ENCODE measurements around the gene GDPD3. TPM values are rescaled to one million over a fixed set of nuclear protein-coding genes. Genes with fewer than 3 reads are reported as not detected.
A peak's percentile ranks its signal among the peaks of the same experiment; 100 is the strongest.

The GDPD3 gene
- total and polyA plus RNA-seq, 9 of the 15 experiments (the other 6 are each of a cell fraction or from before 2014, with no cell fraction given), result 0.47 to 3.9 (median 1.1) TPM

DNA sequence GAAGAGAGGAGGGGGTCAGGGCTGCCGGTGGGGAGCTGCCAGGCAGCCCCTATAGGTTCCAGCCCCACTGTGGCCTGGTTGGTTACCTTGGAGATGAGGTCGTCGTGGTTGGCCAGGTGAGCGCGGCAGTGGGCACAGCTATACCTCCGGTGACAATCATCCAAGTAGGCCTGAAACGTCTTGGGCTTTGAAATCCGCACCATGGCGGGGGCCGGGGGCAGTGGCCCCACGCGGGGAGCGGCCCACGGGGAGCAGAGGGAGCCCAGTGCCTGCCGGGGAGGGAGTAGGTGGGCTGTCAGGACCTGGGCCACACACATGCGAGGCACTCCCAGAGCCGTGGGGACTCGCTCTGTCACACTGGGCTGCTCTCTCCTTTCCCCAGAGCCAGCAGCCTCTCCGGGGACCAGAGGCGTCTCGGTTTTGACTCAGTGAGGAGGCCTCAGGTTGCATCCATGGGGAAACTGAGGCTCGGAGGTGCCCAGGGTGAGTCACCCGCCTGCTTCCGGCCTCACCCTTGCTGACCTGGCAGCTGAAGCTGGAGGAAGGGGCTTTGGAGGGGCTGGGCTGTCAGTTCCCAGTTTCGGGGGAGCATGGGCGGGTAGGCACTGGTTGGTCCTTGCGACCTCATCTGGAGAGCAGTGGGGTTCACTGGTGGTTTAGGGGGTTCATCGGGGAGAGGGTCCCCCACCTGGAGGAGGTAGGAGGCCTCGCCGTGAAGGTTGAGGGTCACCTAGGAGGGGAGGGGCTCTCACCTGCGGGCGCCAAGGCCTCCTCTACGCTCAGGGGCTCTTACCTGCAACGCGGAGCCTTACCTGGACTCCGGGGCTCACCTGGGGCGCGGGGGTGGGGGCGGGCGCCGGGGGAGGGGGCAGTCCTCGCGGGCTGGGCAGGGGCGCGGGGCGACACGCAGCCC, 17.9 kb downstream of the GDPD3 start (continued):
- TF ChIP-seq, protein P1, sequence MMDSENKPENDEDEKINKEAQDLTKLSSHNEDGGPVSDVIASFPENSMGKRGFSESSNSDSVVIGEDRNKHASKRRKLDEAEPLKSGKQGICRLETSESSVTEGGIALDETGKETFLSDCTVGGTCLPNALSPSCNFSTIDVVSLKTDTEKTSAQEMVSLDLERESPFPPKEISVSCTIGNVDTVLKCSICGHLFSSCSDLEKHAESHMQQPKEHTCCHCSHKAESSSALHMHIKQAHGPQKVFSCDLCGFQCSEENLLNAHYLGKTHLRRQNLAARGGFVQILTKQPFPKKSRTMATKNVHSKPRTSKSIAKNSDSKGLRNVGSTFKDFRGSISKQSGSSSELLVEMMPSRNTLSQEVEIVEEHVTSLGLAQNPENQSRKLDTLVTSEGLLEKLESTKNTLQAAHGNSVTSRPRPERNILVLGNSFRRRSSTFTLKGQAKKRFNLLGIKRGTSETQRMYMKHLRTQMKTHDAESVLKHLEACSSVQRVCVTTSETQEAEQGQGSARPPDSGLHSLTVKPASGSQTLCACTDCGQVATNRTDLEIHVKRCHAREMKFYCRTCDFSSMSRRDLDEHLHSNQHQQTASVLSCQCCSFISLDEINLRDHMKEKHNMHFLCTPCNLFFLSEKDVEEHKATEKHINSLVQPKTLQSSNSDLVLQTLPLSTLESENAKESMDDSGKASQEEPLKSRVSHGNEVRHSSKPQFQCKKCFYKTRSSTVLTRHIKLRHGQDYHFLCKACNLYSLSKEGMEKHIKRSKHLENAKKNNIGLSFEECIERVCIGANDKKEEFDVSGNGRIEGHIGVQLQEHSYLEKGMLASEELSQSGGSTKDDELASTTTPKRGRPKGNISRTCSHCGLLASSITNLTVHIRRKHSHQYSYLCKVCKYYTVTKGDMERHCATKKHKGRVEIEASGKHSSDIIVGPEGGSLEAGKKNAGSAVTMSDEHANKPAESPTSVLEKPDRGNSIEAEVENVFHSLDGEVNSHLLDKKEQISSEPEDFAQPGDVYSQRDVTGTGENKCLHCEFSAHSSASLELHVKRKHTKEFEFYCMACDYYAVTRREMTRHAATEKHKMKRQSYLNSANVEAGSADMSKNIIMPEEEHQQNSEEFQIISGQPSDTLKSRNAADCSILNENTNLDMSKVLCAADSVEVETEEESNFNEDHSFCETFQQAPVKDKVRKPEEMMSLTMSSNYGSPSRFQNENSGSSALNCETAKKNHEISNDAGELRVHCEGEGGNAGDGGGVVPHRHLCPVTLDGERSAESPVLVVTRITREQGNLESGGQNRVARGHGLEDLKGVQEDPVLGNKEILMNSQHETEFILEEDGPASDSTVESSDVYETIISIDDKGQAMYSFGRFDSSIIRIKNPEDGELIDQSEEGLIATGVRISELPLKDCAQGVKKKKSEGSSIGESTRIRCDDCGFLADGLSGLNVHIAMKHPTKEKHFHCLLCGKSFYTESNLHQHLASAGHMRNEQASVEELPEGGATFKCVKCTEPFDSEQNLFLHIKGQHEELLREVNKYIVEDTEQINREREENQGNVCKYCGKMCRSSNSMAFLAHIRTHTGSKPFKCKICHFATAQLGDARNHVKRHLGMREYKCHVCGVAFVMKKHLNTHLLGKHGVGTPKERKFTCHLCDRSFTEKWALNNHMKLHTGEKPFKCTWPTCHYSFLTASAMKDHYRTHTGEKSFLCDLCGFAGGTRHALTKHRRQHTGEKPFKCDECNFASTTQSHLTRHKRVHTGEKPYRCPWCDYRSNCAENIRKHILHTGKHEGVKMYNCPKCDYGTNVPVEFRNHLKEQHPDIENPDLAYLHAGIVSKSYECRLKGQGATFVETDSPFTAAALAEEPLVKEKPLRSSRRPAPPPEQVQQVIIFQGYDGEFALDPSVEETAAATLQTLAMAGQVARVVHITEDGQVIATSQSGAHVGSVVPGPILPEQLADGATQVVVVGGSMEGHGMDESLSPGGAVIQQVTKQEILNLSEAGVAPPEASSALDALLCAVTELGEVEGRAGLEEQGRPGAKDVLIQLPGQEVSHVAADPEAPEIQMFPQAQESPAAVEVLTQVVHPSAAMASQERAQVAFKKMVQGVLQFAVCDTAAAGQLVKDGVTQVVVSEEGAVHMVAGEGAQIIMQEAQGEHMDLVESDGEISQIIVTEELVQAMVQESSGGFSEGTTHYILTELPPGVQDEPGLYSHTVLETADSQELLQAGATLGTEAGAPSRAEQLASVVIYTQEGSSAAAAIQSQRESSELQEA (IDR thresholded peaks at IDR 0.05; ENCODE audit: low read depth), result no peak
- no peak for TF ChIP-seq ETV6 (IDR thresholded peaks at IDR 0.05; ENCODE audit: borderline replicate concordance in 1 of 2, low read depth in 2 of 2, low read length in 1 of 2)
- no peak for TF ChIP-seq ETV6 (CRISPR knock-in tag; IDR thresholded peaks at IDR 0.05; ENCODE audit: borderline replicate concordance)
- no peak for TF ChIP-seq SETDB1 (IDR thresholded peaks at IDR 0.05; ENCODE audit: low read length)
- TF ChIP-seq STAT5A (IDR thresholded peaks at IDR 0.05; ENCODE audit: borderline replicate concordance, low read length), result no peak
- TF ChIP-seq DMBX1 (CRISPR knock-in tag; IDR thresholded peaks at IDR 0.05; ENCODE audit: borderline replicate concordance), result no peak
- no peak for TF ChIP-seq PRMT5 (CRISPR knock-in tag; IDR thresholded peaks at IDR 0.05)
- no peak for TF ChIP-seq CC2D1A (IDR thresholded peaks at IDR 0.05)
- TF ChIP-seq, protein P2, sequence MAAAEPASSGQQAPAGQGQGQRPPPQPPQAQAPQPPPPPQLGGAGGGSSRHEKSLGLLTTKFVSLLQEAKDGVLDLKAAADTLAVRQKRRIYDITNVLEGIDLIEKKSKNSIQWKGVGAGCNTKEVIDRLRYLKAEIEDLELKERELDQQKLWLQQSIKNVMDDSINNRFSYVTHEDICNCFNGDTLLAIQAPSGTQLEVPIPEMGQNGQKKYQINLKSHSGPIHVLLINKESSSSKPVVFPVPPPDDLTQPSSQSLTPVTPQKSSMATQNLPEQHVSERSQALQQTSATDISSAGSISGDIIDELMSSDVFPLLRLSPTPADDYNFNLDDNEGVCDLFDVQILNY (CRISPR knock-in tag; IDR thresholded peaks at IDR 0.05), result no peak
- TF ChIP-seq CBX1 (IDR thresholded peaks at IDR 0.05; ENCODE audit: low read depth), result no peak
- TF ChIP-seq SREBF1 (IDR thresholded peaks at IDR 0.05; ENCODE audit: borderline replicate concordance, low read depth, low read length), result no peak
- TF ChIP-seq ZNF778 (CRISPR knock-in tag; IDR thresholded peaks at IDR 0.05), result no peak
- TF ChIP-seq RNF2 (IDR thresholded peaks at IDR 0.05), result no peak
- no peak for TF ChIP-seq HOXB6 (CRISPR knock-in tag; IDR thresholded peaks at IDR 0.05; ENCODE audit: borderline replicate concordance)
- no peak for TF ChIP-seq HMG20B (CRISPR knock-in tag; IDR thresholded peaks at IDR 0.05)
- TF ChIP-seq TAF1 (IDR thresholded peaks at IDR 0.05; ENCODE audit: control insufficient read depth, extremely low read depth, insufficient read depth, low read length, severe bottlenecking), result no peak
- TF ChIP-seq NR2C2 (CRISPR knock-in tag; IDR thresholded peaks at IDR 0.05), result no peak
- peak; percentile 56 for TF ChIP-seq NR2C2 (tag; IDR thresholded peaks at IDR 0.05)
- TF ChIP-seq THRAP3 (IDR thresholded peaks at IDR 0.05; ENCODE audit: borderline replicate concordance), result no peak
- TF ChIP-seq TCF7L2 (IDR thresholded peaks at IDR 0.05; ENCODE audit: low read depth, low read length), result no peak

Data from K562 (cell line).